B cell (primary cell): Measurements from ENCODE around the gene PPP3CA. TPM values are rescaled to one million over a fixed set of nuclear protein-coding genes. Genes with fewer than 3 reads are reported as not detected.

Experiments
- ATAC-seq: fragments of 200-7000 bp; cut with Tn5 transposase; one replicate; pipeline ENCODE4 v1.10.0; 2021; ENCODE audit warnings: low read depth, mild to moderate bottlenecking, moderate number of reproducible peaks, moderate library complexity
- CTCF ChIA-PET: fragments of 350-600 bp; sonication (Branson Sonifier 250); formaldehyde crosslinking; loops from one replicate; lab custom pipeline; 2021; ENCODE audit warnings: antibody characterized with exemption, inconsistent platforms; lab: Charles Lee
- POLR2A ChIA-PET: fragments of 350-600 bp; sonication (Branson Sonifier 250); formaldehyde crosslinking; loops from one replicate; lab custom pipeline; 2021; ENCODE audit warnings: antibody characterized with exemption; lab: Charles Lee
- DNase-seq: peaks from one replicate; pipeline ENCODE4 v3.0.0; 2013
- H2AFZ ChIP-seq: 2 replicates; pipeline ENCODE4 v1.6.1; 2012; ENCODE audit warnings: mild to moderate bottlenecking, low read depth, low read length; ENCODE audit not compliant: insufficient read depth, poor library complexity, severe bottlenecking
- H3K27ac ChIP-seq, 2 donors: 1 replicate in 1 of 2; 2 replicates in 1 of 2; pipeline ENCODE4 v1.5.1; 2012 to 2013; ENCODE audit warnings: low read length in 2 of 2, mild to moderate bottlenecking in 2 of 2, moderate library complexity in 1 of 2
- H3K27me3 ChIP-seq, 4 experiments: fragments of 200-600 bp in 1 of 4; sonication (generic) in 1 of 4; replicated peaks in 1 of 4; 1 replicate in 2 of 4; 2 replicates in 2 of 4; pipeline versions ENCODE4 v1.6.1 to v1.7.0; 2013 to 2016; ENCODE audit warnings: low read length in 3 of 4, mild to moderate bottlenecking in 2 of 4, mixed read lengths in 1 of 4, moderate library complexity in 1 of 4; ENCODE audit not compliant: insufficient read depth in 4 of 4, control insufficient read depth in 3 of 4; ENCODE audit errors: control extremely low read depth in 1 of 4
- H3K36me3 ChIP-seq, 2 experiments: replicated peaks in 1 of 2; 1 replicate in 1 of 2; 2 replicates in 1 of 2; pipeline versions ENCODE4 v1.6.1 to v1.7.1; 2013; ENCODE audit warnings: low read length in 1 of 2; ENCODE audit not compliant: insufficient read depth in 2 of 2, control insufficient read depth in 1 of 2; ENCODE audit errors: control extremely low read depth in 1 of 2, extremely low read depth in 1 of 2
- H3K4me1 ChIP-seq, 2 donors: fragments of 200-600 bp in 1 of 2; sonication (generic) in 1 of 2; 1 replicate in 1 of 2; 2 replicates in 1 of 2; pipeline versions ENCODE4 v1.5.1 to v1.6.1; 2013 to 2017; ENCODE audit warnings: low read length in 2 of 2; ENCODE audit not compliant: control insufficient read depth in 2 of 2, insufficient read depth in 2 of 2
- H3K4me2 ChIP-seq: replicated peaks from 2 replicates; pipeline ENCODE3; 2012; ENCODE audit warnings: mild to moderate bottlenecking, low read depth, low read length; ENCODE audit not compliant: poor library complexity, severe bottlenecking
- H3K4me3 ChIP-seq, 5 experiments: fragments of 200-600 bp in 1 of 5; sonication (generic) in 1 of 5; 1 replicate in 3 of 5; 2 replicates in 2 of 5; pipeline versions ENCODE4 v1.5.1 to v1.7.0; 2011 to 2016; ENCODE audit warnings: low read length in 4 of 5, mild to moderate bottlenecking in 4 of 5, low read depth in 2 of 5, control low read depth in 1 of 5, moderate library complexity in 1 of 5; ENCODE audit not compliant: insufficient read depth in 1 of 5; ENCODE audit errors: control extremely low read depth in 1 of 5, extremely low read depth in 1 of 5
- H3K79me2 ChIP-seq: fragments of 200-600 bp; sonication (generic); one replicate; pipeline ENCODE4 v1.6.0; 2016; ENCODE audit warnings: low read length; ENCODE audit not compliant: control insufficient read depth, insufficient read depth
- H3K9ac ChIP-seq: fragments of 200-600 bp; sonication (generic); 2 replicates; pipeline ENCODE4 v1.6.1; 2017; ENCODE audit warnings: mild to moderate bottlenecking, low read length, moderate library complexity
- H3K9me3 ChIP-seq, 3 donors: one replicate each; pipeline versions ENCODE4 v1.6.1 to v1.7.1; 2013; ENCODE audit warnings: low read length in 2 of 3; ENCODE audit not compliant: control insufficient read depth in 2 of 3, insufficient read depth in 1 of 3; ENCODE audit errors: control extremely low read depth in 1 of 3
- H4K20me1 ChIP-seq: 2 replicates; pipeline ENCODE4 v1.6.0; 2012; ENCODE audit warnings: mild to moderate bottlenecking, low read length; ENCODE audit not compliant: insufficient read depth, control insufficient read depth, poor library complexity, severe bottlenecking
- H3K27ac Mint-ChIP-seq: one replicate; pipeline ENCODE4 v1.8.0; 2021; ENCODE audit warnings: mixed read lengths
- H3K27me3 Mint-ChIP-seq: one replicate; pipeline ENCODE4 v1.8.0; 2021; ENCODE audit warnings: mixed read lengths
- H3K4me1 Mint-ChIP-seq: one replicate; pipeline ENCODE4 v1.8.0; 2021; ENCODE audit warnings: mixed read lengths
- H3K4me3 Mint-ChIP-seq: one replicate; pipeline ENCODE4 v1.8.0; 2021; ENCODE audit warnings: mixed read lengths
- H3K9me3 Mint-ChIP-seq: one replicate; pipeline ENCODE4 v1.8.0; 2022; ENCODE audit warnings: mixed read lengths; ENCODE audit not compliant: insufficient read depth
- EZH2 ChIP-seq: IDR thresholded peaks from 2 replicates; pipeline ENCODE4 v1.6.1; 2012; ENCODE audit warnings: borderline replicate concordance, low read depth, mild to moderate bottlenecking, moderate library complexity, low read length; ENCODE audit not compliant: insufficient read depth, poor library complexity, severe bottlenecking
- WGBS: methylation state at CpG from one replicate; pipeline ENCODE4 v1.1.5; 2013; ENCODE audit warnings: missing lambda C conversion rate; ENCODE audit not compliant: insufficient coverage; 5-methylcytosine and 5-hydroxymethylcytosine counted together
- intact Hi-C: fragments of 100-400 bp; cut with micrococcal nuclease; formaldehyde crosslinking; loops from one replicate; pipeline ENCODE4 v1.10.0; 2022
- polyA plus RNA-seq: library from polyadenylated mRNA; depleted of rRNA; stranded (reverse); fragments of >200 nt; gene quantifications from 2 replicates; pipeline ENCODE4 v1.2.3, GENCODE V29; 2012
- total RNA-seq, 2 donors: library from RNA; stranded (reverse); fragments of 120-200 nt in 1 of 2; gene quantifications; 1 replicate in 1 of 2; 2 replicates in 1 of 2; pipeline versions ENCODE4 v1.2.3 to v1.2.4, GENCODE V29; 2013 to 2022
- TF ChIP-seq, protein P1 (sequence below): fragments of 200-600 bp; IDR thresholded peaks from one replicate; pipeline ENCODE4 v1.8.0; 2022; ENCODE audit warnings: antibody characterized with exemption, mild to moderate bottlenecking

Gene PPP3CA
- total and polyA plus RNA-seq, 2 donors (not counting 1 experiment from before 2014, with no cell fraction given): 14.3 to 85.1 TPM

DNA sequence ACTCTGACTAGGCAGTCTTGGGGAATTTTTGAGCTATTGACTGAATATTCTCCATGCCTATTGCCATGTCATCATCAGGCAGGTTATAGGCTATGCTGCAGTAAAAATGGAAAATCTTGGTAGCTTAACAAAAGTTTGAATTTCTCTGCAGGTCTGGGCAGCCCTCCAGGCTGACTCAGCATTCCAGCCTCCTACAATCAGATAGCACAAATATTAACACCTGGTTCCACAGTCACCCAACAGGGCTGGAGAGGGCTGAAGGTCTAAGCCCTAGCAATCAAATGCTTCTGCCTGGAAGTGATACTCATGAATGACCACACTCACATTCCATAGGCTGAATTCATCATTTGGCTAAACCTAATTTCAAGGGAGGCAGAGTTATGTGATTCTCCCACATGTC is 9.6 kb upstream of the PPP3CA start:
- no peaks in the 10 kb centered on the region for H3K9me3 ChIP-seq
- H3K4me3 Mint-ChIP-seq: no peak overlapping the region
- no peak overlapping the region for H3K27ac ChIP-seq
- DNase-seq: no peak
- H3K36me3 ChIP-seq: no peaks in the 10 kb centered on the region
- H2AFZ ChIP-seq: no peak overlapping the region
- H3K4me1 ChIP-seq: peaks cover 22 to 24% of the 10 kb centered on the region in 2 donors
- H3K9me3 Mint-ChIP-seq: no peaks in the 10 kb centered on the region
- TF ChIP-seq, protein P1, sequence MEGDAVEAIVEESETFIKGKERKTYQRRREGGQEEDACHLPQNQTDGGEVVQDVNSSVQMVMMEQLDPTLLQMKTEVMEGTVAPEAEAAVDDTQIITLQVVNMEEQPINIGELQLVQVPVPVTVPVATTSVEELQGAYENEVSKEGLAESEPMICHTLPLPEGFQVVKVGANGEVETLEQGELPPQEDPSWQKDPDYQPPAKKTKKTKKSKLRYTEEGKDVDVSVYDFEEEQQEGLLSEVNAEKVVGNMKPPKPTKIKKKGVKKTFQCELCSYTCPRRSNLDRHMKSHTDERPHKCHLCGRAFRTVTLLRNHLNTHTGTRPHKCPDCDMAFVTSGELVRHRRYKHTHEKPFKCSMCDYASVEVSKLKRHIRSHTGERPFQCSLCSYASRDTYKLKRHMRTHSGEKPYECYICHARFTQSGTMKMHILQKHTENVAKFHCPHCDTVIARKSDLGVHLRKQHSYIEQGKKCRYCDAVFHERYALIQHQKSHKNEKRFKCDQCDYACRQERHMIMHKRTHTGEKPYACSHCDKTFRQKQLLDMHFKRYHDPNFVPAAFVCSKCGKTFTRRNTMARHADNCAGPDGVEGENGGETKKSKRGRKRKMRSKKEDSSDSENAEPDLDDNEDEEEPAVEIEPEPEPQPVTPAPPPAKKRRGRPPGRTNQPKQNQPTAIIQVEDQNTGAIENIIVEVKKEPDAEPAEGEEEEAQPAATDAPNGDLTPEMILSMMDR: no peak
- no peak for TF ChIP-seq EZH2
- H3K27ac Mint-ChIP-seq: no peak overlapping the region
- ATAC-seq: no peak
- no peak overlapping the region for H3K4me3 ChIP-seq
- no peaks in the 10 kb centered on the region for H3K27me3 ChIP-seq
- H4K20me1 ChIP-seq: no peaks in the 10 kb centered on the region
- H3K9ac ChIP-seq: no peak overlapping the region
- intact Hi-C loops: no loop called here
- H3K27me3 Mint-ChIP-seq: no peaks in the 10 kb centered on the region
- peaks cover 13% of the 10 kb centered on the region for H3K79me2 ChIP-seq
- POLR2A ChIA-PET: no interaction called here
- peaks cover 30% of the 10 kb centered on the region for H3K4me1 Mint-ChIP-seq
- CTCF ChIA-PET: no interaction called here
- no peak overlapping the region for H3K4me2 ChIP-seq

DNA sequence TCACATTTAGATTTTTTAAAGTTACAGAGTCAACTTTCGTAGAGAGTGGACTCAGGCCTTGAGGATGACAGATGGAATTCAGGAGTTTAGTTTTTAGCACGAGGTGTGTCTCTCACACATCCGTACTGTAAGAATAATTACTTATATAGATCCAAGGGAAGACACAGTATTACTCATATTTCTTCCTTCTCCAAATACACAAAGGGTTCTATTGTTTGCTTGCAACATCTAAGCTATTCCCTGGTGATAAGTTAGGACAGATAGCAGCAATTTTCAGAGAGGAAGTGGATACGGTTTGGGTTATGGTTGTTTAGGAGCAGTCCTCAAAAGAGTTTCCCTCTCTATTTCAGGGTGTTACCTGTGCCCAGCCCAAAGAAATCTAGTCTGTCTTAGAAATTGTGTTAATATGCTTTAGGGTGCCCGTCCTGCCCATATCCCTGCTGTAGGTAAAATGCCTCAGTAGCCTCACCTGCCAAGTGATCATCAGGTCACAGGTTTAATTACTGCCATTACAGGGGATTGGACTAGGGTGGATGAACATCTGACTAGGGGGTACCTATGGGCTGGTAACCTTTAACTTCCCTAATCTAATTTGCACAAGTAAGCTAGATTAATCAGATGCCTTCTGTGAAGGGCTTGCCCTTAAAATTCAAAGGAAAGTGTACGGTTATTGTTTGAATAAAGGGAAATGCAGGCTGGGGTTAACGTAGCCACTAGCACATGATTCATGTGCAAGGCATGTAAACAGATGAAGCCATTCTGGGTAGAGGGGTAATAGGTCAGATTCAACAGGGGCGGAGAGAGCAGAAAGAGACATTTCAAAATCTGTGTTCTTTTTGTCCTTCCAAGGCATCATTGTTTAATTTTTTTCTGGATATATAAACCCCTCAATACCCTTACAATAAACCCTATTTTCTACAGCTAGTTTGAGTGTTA is 8.7 kb upstream of the PPP3CA start:
- DNase-seq (peak; percentile 18), ATAC-seq (peak; percentile 29)
- H3K27ac ChIP-seq: no peak overlapping the region
- POLR2A ChIA-PET: no interaction called here
- TF ChIP-seq EZH2: no peak
- TF ChIP-seq, protein P1: no peak
- Mint-ChIP-seq H3K4me1 (peaks cover 30% of the 10 kb centered on the region), H3K4me3 (peak overlapping the region; percentile 62), H3K27me3 (no peaks in the 10 kb centered on the region), H3K27ac (peak overlapping the region; percentile 27), H3K9me3 (no peaks in the 10 kb centered on the region)
- intact Hi-C loops: loop anchor here (1.0 kb wide), 1 partner anchor 9 kb away; the partner anchor contains the start of gene PPP3CA
- no peaks in the 10 kb centered on the region for H3K27me3 ChIP-seq
- H3K4me3 ChIP-seq: peak overlapping the region in 1 of 5 experiments; percentile 22
- H3K79me2 ChIP-seq: peaks cover 13% of the 10 kb centered on the region
- CTCF ChIA-PET: interaction anchor here (0.6 to 0.9 kb wide), 2 partner anchors 9 to 286 kb away, joined by 3 read pairs; no protein-coding TSS in a partner anchor
- no peaks in the 10 kb centered on the region for H4K20me1 ChIP-seq
- peaks cover 22 to 24% of the 10 kb centered on the region in 2 donors for H3K4me1 ChIP-seq
- H3K4me2 ChIP-seq: peak overlapping the region; percentile 53
- 87% methylated on average over 2 of the region's 8 CpGs for WGBS
- no peaks in the 10 kb centered on the region for H3K9me3 ChIP-seq
- H3K36me3 ChIP-seq: no peaks in the 10 kb centered on the region
- H3K9ac ChIP-seq: no peak overlapping the region
- H2AFZ ChIP-seq: no peak overlapping the region
